ENCODE data around the gene HECW1. TPM values are rescaled to one million over a fixed set of nuclear protein-coding genes. Genes with fewer than 3 reads are reported as not detected.

HECW1 gene
- polyA plus RNA-seq, 6 donors from 2014 or later: not detected

GRCh38 chr7:43096875-43097274 lies 15.6 kb upstream of the HECW1 start:
- H3K4me1 Mint-ChIP-seq: no peaks in the 10 kb centered on the region
- H3K4me3 Mint-ChIP-seq: no peak overlapping the region
- peaks cover 0 to 9% (median 7%) of the 10 kb centered on the region in 3 donors for H3K27me3 Mint-ChIP-seq
- ATAC-seq (ENCODE audit: low read depth in 2 of 2): no peak
- peaks cover 10 to 23% (median 13%) of the 10 kb centered on the region in 7 donors for H3K9me3 Mint-ChIP-seq
- H3K36me3 Mint-ChIP-seq: no peaks in the 10 kb centered on the region
- no peak for DNase-seq
- H3K27ac Mint-ChIP-seq: peak overlapping the region in 3 of 6 donors; percentile 3 to 80 (median 28)

DNA sequence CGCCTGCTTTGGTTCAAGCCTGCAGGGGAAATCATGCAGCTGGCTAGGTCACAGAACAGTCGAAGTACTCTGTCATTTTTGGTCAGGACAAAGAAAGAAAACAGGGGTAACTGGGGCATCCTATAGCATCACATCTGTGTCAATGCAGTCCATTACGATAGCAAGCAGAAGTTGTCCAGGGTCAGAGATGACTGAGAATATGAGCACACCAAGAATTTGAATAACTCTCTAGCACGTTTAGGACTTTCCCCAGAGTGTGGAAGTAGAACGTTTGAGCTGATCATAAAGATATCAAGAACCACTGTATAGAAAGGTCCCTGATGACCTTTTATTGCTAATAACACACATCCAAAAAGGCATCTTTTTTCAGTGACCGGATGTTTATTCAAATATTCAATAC lies 12.7 kb upstream of the HECW1 start:
- Mint-ChIP-seq H3K4me3 (no peak overlapping the region), H3K27me3 (peaks cover 1 to 8% (median 7%) of the 10 kb centered on the region in 3 donors), H3K9me3 (peaks cover 11 to 23% (median 17%) of the 10 kb centered on the region in 7 donors), H3K36me3 (no peaks in the 10 kb centered on the region), H3K27ac (no peak overlapping the region), H3K4me1 (no peaks in the 10 kb centered on the region)
- ATAC-seq (ENCODE audit: low read depth in 2 of 2) (no peak), DNase-seq (no peak)

- Mint-ChIP-seq H3K27ac (no peak overlapping the region), H3K36me3 (peaks cover 0 to 8% of the 10 kb centered on the region in 2 donors), H3K27me3 (peaks cover 32 to 45% (median 39%) of the 10 kb centered on the region in 3 donors), H3K9me3 (peaks cover 0 to 5% (median 0%) of the 10 kb centered on the region in 7 donors), H3K4me1 (peaks cover 0 to 3% (median 0%) of the 10 kb centered on the region in 3 donors), H3K4me3 (no peak overlapping the region)
- ATAC-seq (ENCODE audit: low read depth in 2 of 2) (no peak), DNase-seq (no peak)
Measured at GRCh38 chr7:43104874-43105520, 7.5 kb upstream of the HECW1 start.

DNA sequence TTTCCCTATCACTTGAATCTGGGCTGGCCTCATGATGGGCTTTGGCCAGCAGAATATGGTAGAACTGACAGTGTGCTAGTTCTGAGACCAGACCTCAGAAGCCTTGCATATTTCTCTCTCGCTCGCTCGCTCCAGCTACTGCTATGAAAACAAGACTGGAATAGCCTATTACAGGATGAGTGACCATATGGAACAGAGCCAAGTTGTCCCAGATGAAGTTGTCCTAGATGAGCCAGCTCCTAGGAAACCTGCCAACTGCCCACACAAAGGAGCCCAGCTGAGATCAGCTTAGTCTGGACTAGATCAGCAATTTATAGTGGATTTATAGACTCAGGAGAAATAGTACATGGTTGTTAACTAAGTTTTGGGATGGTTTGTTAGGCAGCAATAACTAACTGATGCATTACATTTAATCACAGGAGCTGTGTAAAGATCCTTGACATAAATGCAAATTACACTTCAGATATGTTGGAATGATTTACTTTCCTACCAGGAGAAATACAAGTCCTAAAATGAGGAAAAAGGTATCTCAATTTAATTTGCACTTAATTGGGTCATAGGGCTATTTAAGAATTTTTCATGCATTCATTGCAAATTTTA lies 6.8 kb upstream of the HECW1 start:
- Mint-ChIP-seq H3K27me3 (peaks cover 32 to 50% (median 41%) of the 10 kb centered on the region in 3 donors), H3K9me3 (peaks cover 0 to 5% (median 0%) of the 10 kb centered on the region in 7 donors), H3K4me3 (no peak overlapping the region), H3K27ac (no peak overlapping the region), H3K36me3 (peaks cover 0 to 8% of the 10 kb centered on the region in 2 donors), H3K4me1 (peaks cover 0 to 3% (median 0%) of the 10 kb centered on the region in 3 donors)
- no peak for ATAC-seq (ENCODE audit: low read depth in 2 of 2)
- DNase-seq: no peak

DNA sequence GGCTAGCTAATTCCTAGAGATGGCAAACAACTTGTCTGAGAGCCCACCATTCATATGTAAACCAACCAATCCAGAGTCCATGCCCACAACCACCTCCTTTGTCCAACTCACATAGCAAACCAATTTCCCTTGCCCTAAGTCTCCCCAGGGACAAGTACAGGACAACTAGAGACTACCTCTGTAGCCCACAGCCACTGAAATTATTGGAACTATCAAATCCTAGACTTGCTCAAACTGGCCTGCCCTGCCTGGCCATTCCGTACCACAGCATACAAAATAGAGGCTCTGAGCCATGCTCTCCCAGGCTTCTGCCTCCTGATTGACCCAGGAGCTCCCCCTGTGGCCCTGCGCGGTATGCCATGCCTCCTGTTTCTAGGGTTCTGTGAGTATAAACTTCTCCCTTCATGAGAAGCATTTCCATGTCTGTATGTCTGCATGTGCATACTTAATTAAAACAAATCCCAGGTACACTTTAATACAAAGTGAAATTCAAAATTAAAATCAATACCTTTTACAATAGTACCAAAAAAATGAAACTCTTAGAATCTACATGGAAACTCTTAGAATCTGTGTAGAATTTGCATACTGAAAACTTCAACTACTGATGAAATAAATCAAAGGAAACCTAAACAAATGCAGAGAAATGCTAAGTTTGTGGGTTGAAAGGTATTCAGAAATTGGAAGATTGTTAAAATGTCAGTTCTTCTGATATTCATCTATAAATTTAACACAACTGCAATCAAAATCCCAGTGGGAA lies 4.0 kb upstream of the HECW1 start:
- no peak overlapping the region for H3K4me3 Mint-ChIP-seq
- peaks cover 0 to 8% of the 10 kb centered on the region in 2 donors for H3K36me3 Mint-ChIP-seq
- H3K9me3 Mint-ChIP-seq: peaks cover 0 to 3% (median 0%) of the 10 kb centered on the region in 7 donors
- H3K27me3 Mint-ChIP-seq: peaks cover 46 to 64% (median 58%) of the 10 kb centered on the region in 3 donors
- ATAC-seq (ENCODE audit: low read depth in 2 of 2) (peak in 1 of 2 donors; percentile 41), DNase-seq (peak; percentile 9)
- H3K27ac Mint-ChIP-seq: no peak overlapping the region
- peaks cover 3 to 5% (median 3%) of the 10 kb centered on the region in 3 donors for H3K4me1 Mint-ChIP-seq

DNA sequence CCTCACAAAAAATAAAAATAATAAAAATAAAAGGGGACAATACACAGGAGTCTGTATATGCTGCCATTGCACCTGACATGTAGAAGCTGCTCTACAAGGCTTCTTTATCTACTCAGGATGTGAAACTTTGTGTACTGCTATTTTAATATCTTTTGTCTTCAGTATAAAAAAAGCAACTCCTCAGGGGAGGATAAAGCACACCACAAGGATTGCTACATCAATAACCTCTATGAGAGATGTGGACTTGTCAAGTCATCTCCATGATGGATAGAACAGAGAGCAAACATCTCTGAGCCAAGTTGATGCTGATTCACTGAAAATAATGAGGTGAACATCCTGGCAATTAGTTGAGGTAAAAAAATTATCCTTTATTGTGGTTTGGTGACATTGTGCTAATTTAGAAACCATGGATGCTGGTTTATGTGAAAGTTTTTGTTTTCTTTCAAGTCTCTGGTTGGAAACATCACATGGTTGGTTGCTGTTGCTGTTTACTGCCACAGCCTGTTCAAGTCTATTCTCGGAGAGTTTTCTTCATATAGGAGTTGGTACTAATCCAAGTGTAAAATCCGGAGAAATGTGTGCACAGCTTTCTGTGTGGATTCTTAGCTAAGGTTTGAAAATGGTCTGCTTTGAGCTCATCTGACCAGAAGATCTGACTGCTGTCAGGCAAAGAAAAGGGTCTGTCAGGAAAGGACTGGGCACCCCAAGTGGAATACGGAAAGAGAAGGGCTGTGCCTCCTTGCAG lies 1.5 kb upstream of the HECW1 start:
- H3K27me3 Mint-ChIP-seq: peaks cover 60 to 71% (median 70%) of the 10 kb centered on the region in 3 donors
- ATAC-seq (ENCODE audit: low read depth in 2 of 2) (no peak), DNase-seq (no peak)
- peaks cover 5 to 13% (median 9%) of the 10 kb centered on the region in 3 donors for H3K4me1 Mint-ChIP-seq
- no peak overlapping the region for H3K27ac Mint-ChIP-seq
- no peaks in the 10 kb centered on the region for H3K9me3 Mint-ChIP-seq
- H3K4me3 Mint-ChIP-seq: no peak overlapping the region
- H3K36me3 Mint-ChIP-seq: peaks cover 0 to 8% of the 10 kb centered on the region in 2 donors

- peak overlapping the region in 5 of 8 donors; percentile 34 to 82 (median 58) for H3K4me3 Mint-ChIP-seq
Measured at GRCh38 chr7:43111630-43112458, 603 bp upstream of the HECW1 start.

GRCh38 chr7:43112941-43113621 lies 634 bp downstream of the HECW1 start:
- H3K27ac Mint-ChIP-seq: no peak overlapping the region
- ATAC-seq (ENCODE audit: low read depth in 2 of 2) (no peak), DNase-seq (no peak)
- H3K4me3 Mint-ChIP-seq: peak overlapping the region in 1 of 8 donors; percentile 80
- H3K36me3 Mint-ChIP-seq: no peaks in the 10 kb centered on the region
- peaks cover 68 to 80% (median 76%) of the 10 kb centered on the region in 3 donors for H3K27me3 Mint-ChIP-seq
- H3K4me1 Mint-ChIP-seq: peaks cover 5 to 13% (median 9%) of the 10 kb centered on the region in 3 donors
- no peaks in the 10 kb centered on the region for H3K9me3 Mint-ChIP-seq

More at GRCh38 chr7:43111630-43112458, 603 bp upstream of the HECW1 start:
- Mint-ChIP-seq H3K9me3 (no peaks in the 10 kb centered on the region), H3K36me3 (peaks cover 0 to 8% of the 10 kb centered on the region in 2 donors), H3K27me3 (peaks cover 64 to 75% (median 75%) of the 10 kb centered on the region in 3 donors), H3K4me1 (peaks cover 5 to 13% (median 9%) of the 10 kb centered on the region in 3 donors), H3K27ac (peak overlapping the region in 2 of 6 donors; percentile 31 to 39)
- no peak for DNase-seq
- ATAC-seq (ENCODE audit: low read depth in 2 of 2): no peak

- DNase-seq (no peak), ATAC-seq (ENCODE audit: low read depth in 2 of 2) (no peak)
- H3K27me3 Mint-ChIP-seq: peaks cover 64 to 73% (median 71%) of the 10 kb centered on the region in 3 donors
- no peaks in the 10 kb centered on the region for H3K9me3 Mint-ChIP-seq
- H3K27ac Mint-ChIP-seq: peak overlapping the region in 3 of 6 donors; percentile 34 to 83 (median 60)
- peak overlapping the region; percentile 30 to 80 (median 50) for H3K4me3 Mint-ChIP-seq
- peaks cover 5 to 13% (median 6%) of the 10 kb centered on the region in 3 donors for H3K4me1 Mint-ChIP-seq
- no peaks in the 10 kb centered on the region for H3K36me3 Mint-ChIP-seq
Measured at GRCh38 chr7:43113622-43114457, 1.4 kb downstream of the HECW1 start.

GRCh38 chr7:43114458-43114780 lies 2.0 kb downstream of the HECW1 start:
- no peak for DNase-seq
- H3K36me3 Mint-ChIP-seq: no peaks in the 10 kb centered on the region
- H3K27ac Mint-ChIP-seq: peak overlapping the region in 1 of 6 donors; percentile 60
- peaks cover 5 to 13% (median 6%) of the 10 kb centered on the region in 3 donors for H3K4me1 Mint-ChIP-seq
- H3K27me3 Mint-ChIP-seq: peaks cover 59 to 68% (median 67%) of the 10 kb centered on the region in 3 donors
- no peaks in the 10 kb centered on the region for H3K9me3 Mint-ChIP-seq
- ATAC-seq (ENCODE audit: low read depth in 2 of 2): no peak
- H3K4me3 Mint-ChIP-seq: peak overlapping the region in 3 of 8 donors; percentile 13 to 60 (median 50)

DNA sequence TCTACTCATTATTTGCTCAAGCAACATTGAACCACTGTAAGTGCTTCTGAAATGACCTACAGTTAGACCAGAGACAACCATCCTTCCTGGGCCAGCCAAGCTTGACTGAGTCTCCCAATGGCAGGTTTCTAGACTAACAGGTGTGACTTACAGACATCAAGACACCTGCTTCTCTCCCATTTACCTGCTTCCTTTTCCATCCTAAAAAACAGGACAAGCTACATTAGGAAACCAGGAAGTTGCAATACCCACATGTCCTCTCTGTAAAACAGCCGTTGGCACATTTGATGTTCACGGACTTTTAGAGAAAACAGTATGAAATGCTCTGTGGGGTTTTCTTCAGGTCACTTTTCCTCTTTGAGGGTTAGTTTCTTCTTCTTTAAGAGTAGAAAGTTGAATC lies 4.0 kb downstream of the HECW1 start:
- peaks cover 5 to 13% (median 6%) of the 10 kb centered on the region in 3 donors for H3K4me1 Mint-ChIP-seq
- H3K27ac Mint-ChIP-seq: no peak overlapping the region
- ATAC-seq (ENCODE audit: low read depth in 2 of 2) (no peak), DNase-seq (no peak)
- peaks cover 54 to 58% (median 55%) of the 10 kb centered on the region in 3 donors for H3K27me3 Mint-ChIP-seq
- no peak overlapping the region for H3K4me3 Mint-ChIP-seq
- no peaks in the 10 kb centered on the region for H3K36me3 Mint-ChIP-seq
- H3K9me3 Mint-ChIP-seq: no peaks in the 10 kb centered on the region
